ENCODE data around the gene TIMM13.

DNA sequence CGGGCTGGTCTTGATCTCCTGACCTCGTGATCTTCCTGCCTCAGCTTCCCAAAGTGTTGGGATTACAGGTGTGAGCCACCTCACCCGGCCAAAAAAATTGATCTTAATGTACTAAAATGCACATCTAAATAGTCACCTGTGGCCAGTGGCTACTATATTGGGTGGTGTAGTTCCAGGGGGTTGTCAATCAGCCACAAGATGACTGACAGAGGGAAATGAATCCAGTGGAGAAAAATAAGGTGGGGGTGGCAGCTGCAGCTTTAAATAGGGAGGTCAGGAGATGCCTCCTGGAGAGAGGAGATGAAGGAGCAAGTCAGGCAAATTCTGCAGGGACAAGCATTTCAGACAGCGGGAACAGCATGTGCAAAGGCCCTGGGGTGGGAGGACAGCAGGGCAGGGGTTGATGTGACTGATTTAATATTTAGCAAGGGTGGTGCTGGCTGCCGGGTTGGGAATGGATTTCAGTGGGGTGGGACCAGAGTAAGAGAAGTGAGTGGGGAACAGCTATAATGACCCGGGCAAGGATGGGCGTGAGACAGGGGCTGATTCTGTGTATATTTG, 18.0 kb downstream of the TIMM13 start:
- TF ChIP-seq, protein P1, sequence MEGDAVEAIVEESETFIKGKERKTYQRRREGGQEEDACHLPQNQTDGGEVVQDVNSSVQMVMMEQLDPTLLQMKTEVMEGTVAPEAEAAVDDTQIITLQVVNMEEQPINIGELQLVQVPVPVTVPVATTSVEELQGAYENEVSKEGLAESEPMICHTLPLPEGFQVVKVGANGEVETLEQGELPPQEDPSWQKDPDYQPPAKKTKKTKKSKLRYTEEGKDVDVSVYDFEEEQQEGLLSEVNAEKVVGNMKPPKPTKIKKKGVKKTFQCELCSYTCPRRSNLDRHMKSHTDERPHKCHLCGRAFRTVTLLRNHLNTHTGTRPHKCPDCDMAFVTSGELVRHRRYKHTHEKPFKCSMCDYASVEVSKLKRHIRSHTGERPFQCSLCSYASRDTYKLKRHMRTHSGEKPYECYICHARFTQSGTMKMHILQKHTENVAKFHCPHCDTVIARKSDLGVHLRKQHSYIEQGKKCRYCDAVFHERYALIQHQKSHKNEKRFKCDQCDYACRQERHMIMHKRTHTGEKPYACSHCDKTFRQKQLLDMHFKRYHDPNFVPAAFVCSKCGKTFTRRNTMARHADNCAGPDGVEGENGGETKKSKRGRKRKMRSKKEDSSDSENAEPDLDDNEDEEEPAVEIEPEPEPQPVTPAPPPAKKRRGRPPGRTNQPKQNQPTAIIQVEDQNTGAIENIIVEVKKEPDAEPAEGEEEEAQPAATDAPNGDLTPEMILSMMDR (IDR thresholded peaks at IDR 0.05) = no peak
- no peak for TF ChIP-seq EZH2 (IDR thresholded peaks at IDR 0.05; ENCODE audit: borderline replicate concordance, insufficient read depth, low read depth, low read length, poor library complexity, severe bottlenecking)

All from B cell (primary cell).